ENCODE measurements around the gene NRP2. TPM values are rescaled to one million over a fixed set of nuclear protein-coding genes. Genes with fewer than 3 reads are reported as not detected.

NRP2 gene
- total RNA-seq, 6 donors from 2014 or later = 61.4 to 99.4 (median 71.8) TPM

DNA sequence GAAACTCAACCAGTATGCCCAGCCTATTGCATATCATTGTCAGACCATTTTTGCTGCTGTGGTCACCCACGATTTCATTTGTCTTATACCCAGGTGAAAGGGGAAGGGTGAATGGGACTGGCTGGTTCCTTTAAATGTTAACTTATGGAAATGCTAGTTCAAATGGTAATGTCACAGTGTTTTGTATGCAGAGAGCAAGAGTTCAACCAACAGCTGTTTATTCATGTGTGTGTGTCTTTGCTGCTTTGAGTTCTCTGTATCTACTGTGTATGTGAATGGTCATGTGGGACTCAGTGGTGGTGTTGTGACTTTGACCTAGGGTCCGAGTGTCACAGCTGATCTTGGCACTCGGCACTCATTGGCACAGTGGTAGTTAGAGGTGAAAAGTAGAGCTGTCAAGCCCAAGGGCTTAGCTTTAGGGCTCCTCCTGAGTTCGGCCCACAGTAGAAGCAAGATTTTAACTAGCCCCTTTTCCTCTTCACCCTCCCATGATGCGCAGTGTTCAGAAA lies 114.6 kb downstream of the NRP2 start:
- no peaks in the 10 kb centered on the region for H3K27me3 ChIP-seq
- TF ChIP-seq POLR2AphosphoS5 (IDR thresholded peaks at IDR 0.05) (no peak), POLR2A (IDR thresholded peaks at IDR 0.05) (no peak), EP300 (IDR thresholded peaks at IDR 0.05) (no peak)
- TF ChIP-seq, protein P1, sequence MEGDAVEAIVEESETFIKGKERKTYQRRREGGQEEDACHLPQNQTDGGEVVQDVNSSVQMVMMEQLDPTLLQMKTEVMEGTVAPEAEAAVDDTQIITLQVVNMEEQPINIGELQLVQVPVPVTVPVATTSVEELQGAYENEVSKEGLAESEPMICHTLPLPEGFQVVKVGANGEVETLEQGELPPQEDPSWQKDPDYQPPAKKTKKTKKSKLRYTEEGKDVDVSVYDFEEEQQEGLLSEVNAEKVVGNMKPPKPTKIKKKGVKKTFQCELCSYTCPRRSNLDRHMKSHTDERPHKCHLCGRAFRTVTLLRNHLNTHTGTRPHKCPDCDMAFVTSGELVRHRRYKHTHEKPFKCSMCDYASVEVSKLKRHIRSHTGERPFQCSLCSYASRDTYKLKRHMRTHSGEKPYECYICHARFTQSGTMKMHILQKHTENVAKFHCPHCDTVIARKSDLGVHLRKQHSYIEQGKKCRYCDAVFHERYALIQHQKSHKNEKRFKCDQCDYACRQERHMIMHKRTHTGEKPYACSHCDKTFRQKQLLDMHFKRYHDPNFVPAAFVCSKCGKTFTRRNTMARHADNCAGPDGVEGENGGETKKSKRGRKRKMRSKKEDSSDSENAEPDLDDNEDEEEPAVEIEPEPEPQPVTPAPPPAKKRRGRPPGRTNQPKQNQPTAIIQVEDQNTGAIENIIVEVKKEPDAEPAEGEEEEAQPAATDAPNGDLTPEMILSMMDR (IDR thresholded peaks at IDR 0.05) = no peak
- 86 to 88% methylated on average over 5 of the region's 5 CpGs for WGBS, 2 donors
- H3K27ac ChIP-seq = no peak overlapping the region
- peaks cover 0 to 9% (median 6%) of the 10 kb centered on the region in 4 donors for H3K9me3 ChIP-seq
- peaks cover 0 to 26% (median 15%) of the 10 kb centered on the region in 4 donors for H3K36me3 ChIP-seq
- ATAC-seq (ENCODE audit: low FRiP score in 2 of 2) = no peak
- no peak for DNase-seq
- H3K4me1 ChIP-seq = peaks cover 16 to 23% (median 21%) of the 10 kb centered on the region in 4 donors
- H3K4me3 ChIP-seq = no peak overlapping the region

DNA sequence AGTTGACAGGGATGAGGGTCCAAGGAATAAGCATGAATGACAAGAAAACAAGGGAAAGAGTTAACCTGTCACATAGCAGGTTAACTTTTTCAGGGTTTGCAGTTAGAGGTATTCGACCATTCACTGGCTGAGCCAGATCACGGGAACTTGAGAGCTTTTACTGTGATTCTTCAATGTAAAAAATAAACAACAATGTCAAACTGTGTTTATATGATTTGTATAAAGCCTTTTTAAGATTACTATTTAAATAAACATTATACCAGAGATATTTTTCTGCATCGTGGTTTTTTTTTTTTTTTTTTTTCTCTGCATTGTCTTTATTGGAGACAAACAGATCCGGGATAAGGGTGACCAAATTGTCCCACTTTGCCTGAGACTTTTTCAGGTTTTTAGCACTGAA lies 115.6 kb downstream of the NRP2 start:
- Histone ChIP-seq H3K36me3 (peaks cover 0 to 26% (median 15%) of the 10 kb centered on the region in 4 donors), H3K9me3 (peaks cover 0 to 9% (median 6%) of the 10 kb centered on the region in 4 donors), H3K27ac (no peak overlapping the region), H3K4me3 (no peak overlapping the region), H3K27me3 (no peaks in the 10 kb centered on the region), H3K4me1 (peaks cover 20 to 28% (median 25%) of the 10 kb centered on the region in 4 donors)
- DNase-seq (no peak), ATAC-seq (ENCODE audit: low FRiP score in 2 of 2) (no peak)
- TF ChIP-seq POLR2A (IDR thresholded peaks at IDR 0.05) = no peak
- TF ChIP-seq, protein P1 (IDR thresholded peaks at IDR 0.05) = no peak
- no peak for TF ChIP-seq EP300 (IDR thresholded peaks at IDR 0.05)
- TF ChIP-seq POLR2AphosphoS5 (IDR thresholded peaks at IDR 0.05) = no peak
- 68 to 75% methylated on average over 4 of the region's 4 CpGs for WGBS, 2 donors

DNA sequence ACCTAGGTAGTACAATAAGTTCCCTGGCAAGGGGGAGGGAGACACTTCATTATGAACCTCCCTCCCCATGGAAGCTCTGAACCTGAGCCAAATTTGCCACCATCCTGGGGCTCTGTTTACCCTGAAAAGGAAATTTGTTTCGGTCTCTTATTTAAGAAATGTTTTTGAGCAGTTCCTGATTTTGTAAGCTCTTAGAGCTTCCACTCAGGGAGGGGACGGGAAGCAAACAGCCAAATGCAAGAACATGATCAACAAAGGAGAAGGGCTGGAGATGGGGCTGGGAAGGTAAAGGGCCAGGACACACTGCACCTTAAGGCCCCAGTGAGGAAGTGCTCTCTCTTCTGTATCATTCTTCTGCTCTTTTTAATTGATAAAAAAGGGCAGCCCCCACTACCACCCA lies 117.9 kb downstream of the NRP2 start:
- DNase-seq (no peak), ATAC-seq (ENCODE audit: low FRiP score in 2 of 2) (peak in 1 of 2 donors; percentile 34)
- Histone ChIP-seq H3K9me3 (peaks cover 0 to 9% (median 6%) of the 10 kb centered on the region in 4 donors), H3K36me3 (peaks cover 0 to 12% (median 6%) of the 10 kb centered on the region in 4 donors), H3K27ac (peak overlapping the region; percentile 56 to 77 (median 70)), H3K4me3 (no peak overlapping the region), H3K27me3 (no peaks in the 10 kb centered on the region), H3K4me1 (peaks cover 20 to 28% (median 25%) of the 10 kb centered on the region in 4 donors)
- WGBS, 2 donors = 14 to 16% methylated on average over 2 of the region's 2 CpGs
- TF ChIP-seq, protein P1 (IDR thresholded peaks at IDR 0.05) = no peak
- TF ChIP-seq POLR2AphosphoS5 (IDR thresholded peaks at IDR 0.05) (no peak), POLR2A (IDR thresholded peaks at IDR 0.05) (no peak), EP300 (IDR thresholded peaks at IDR 0.05) (no peak)

DNA sequence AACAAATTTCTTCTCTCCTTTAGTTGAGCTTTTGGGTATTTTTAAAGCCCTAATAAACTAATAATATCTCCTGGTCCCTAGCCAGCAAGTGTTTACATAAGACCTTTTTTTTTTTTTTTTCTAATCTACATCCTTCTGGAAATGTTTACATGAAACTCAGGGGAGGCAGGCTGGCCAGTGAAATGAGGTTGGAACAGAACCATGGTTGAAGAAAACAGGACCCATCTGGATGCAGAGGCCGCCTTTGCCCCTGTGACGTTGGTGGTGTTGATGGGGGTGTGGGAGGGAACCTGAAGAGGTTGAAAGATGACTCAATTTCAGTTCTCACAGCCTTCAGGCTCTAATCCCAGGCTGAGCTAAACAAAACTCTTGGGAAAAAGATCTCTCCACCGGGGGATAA lies 118.5 kb downstream of the NRP2 start:
- 16 to 36% methylated on average over 3 of the region's 3 CpGs for WGBS, 2 donors
- no peaks in the 10 kb centered on the region for H3K27me3 ChIP-seq
- peak overlapping the region; percentile 47 to 77 (median 70) for H3K27ac ChIP-seq
- TF ChIP-seq POLR2A (IDR thresholded peaks at IDR 0.05) (no peak), EP300 (IDR thresholded peaks at IDR 0.05) (no peak), POLR2AphosphoS5 (IDR thresholded peaks at IDR 0.05) (peak in 1 of 2 donors; percentile 57)
- TF ChIP-seq, protein P1 (IDR thresholded peaks at IDR 0.05) = no peak
- H3K36me3 ChIP-seq = peaks cover 0 to 8% (median 4%) of the 10 kb centered on the region in 4 donors
- H3K9me3 ChIP-seq = peaks cover 0 to 9% (median 6%) of the 10 kb centered on the region in 4 donors
- DNase-seq (peak in 1 of 2 donors; percentile 57), ATAC-seq (ENCODE audit: low FRiP score in 2 of 2) (peak; percentile 23 to 73)
- peaks cover 20 to 28% (median 25%) of the 10 kb centered on the region in 4 donors for H3K4me1 ChIP-seq
- H3K4me3 ChIP-seq = no peak overlapping the region

DNA sequence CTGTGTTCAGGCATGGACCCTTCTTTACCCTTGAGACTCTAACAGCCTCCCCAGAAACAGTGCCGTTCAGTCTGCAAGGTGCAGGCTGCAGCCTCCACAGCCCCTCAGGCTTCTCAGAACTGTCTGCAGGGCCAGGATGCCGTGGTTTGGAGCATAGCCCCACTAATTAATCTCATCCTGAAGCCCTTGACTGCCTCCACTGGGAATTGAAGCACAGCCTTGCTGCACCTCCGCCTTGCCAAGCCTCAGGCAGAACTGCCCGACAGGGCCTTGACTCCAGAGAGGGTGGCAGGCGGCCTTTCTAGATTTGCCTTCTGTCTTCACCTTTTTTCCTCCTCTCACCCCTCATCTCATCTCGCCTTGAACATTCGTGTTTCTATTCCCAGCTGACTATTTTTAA lies 119.8 kb downstream of the NRP2 start:
- H3K36me3 ChIP-seq = peaks cover 0 to 2% (median 0%) of the 10 kb centered on the region in 4 donors
- H3K9me3 ChIP-seq = peaks cover 0 to 9% (median 6%) of the 10 kb centered on the region in 4 donors
- peak overlapping the region in 3 of 4 donors; percentile 68 to 77 (median 72) for H3K27ac ChIP-seq
- no peak overlapping the region for H3K4me3 ChIP-seq
- ATAC-seq (ENCODE audit: low FRiP score in 2 of 2) (no peak), DNase-seq (no peak)
- H3K4me1 ChIP-seq = peaks cover 20 to 34% (median 28%) of the 10 kb centered on the region in 4 donors
- 81 to 94% methylated on average over 6 to 7 of the region's 7 CpGs for WGBS, 2 donors
- TF ChIP-seq EP300 (IDR thresholded peaks at IDR 0.05) (no peak), POLR2AphosphoS5 (IDR thresholded peaks at IDR 0.05) (no peak), POLR2A (IDR thresholded peaks at IDR 0.05) (no peak)
- TF ChIP-seq, protein P1 (IDR thresholded peaks at IDR 0.05) = no peak
- H3K27me3 ChIP-seq = no peaks in the 10 kb centered on the region

Data from upper lobe of left lung (tissue), 6 donors.